K562 (cell line): ENCODE results near the gene GTF2A1L. TPM values are rescaled to one million over a fixed set of nuclear protein-coding genes. Genes with fewer than 3 reads are reported as not detected.

Source experiments
- ATAC-seq: fragments of 200-7000 bp; cut with Tn5 transposase; 3 replicates; pipeline ENCODE4 v1.9.1; 2020; ENCODE audit warnings: moderate library complexity
- BruUV-seq: library from RNA; stranded (reverse); fragments of 400-500 nt; replicated peaks from 2 replicates; lab custom pipeline; 2021; lab: Mats Ljungman, UMichigan
- CTCF ChIA-PET: fragments of 300-600 bp; formaldehyde crosslinking; extraction: SDS; loops from one replicate; lab custom pipeline; 2021; ENCODE audit warnings: low intra/inter-chr PET ratio; lab: Yijun Ruan, JAX
- POLR2A ChIA-PET: fragments of 300-600, 350-650 bp; sonication (Branson Sonifier 250); formaldehyde crosslinking; extraction: SDS; loops from one replicate; lab custom pipeline; 2021; ENCODE audit warnings: antibody characterized with exemption, inconsistent platforms; lab: Yijun Ruan, JAX
- DNase-seq, 4 experiments: peaks; one replicate each; pipeline versions ENCODE4 v3.0.0 to v3.0.0-alpha.2; 2011 to 2018; ENCODE audit warnings: low spot score in 3 of 4, mixed read lengths in 3 of 4; ENCODE audit errors: extremely low read depth in 1 of 4
- FAIRE-seq: peaks from 2 replicates; lab custom pipeline; 2011; peaks lifted over from hg19 to GRCh38; lab: Jason Lieb, UNC
- H2AFZ ChIP-seq: 2 replicates; pipeline ENCODE4 v1.6.0; 2011; ENCODE audit warnings: low read depth, low read length, control low read depth, inconsistent platforms
- H3K27ac ChIP-seq: fragments of 200-600 bp; 3 replicates; pipeline ENCODE4 v1.8.0; 2011; ENCODE audit warnings: low read depth, mild to moderate bottlenecking, control low read depth, inconsistent platforms, low read length, moderate library complexity, mixed read lengths; ENCODE audit errors: extremely low read depth
- H3K27me3 ChIP-seq, 2 experiments: fragments of 300-600 bp in 1 of 2; 2 replicates in 1 of 2; 3 replicates in 1 of 2; pipeline versions ENCODE4 v1.6.0 to v1.8.0; 2011; ENCODE audit warnings: inconsistent platforms in 2 of 2, low read length in 2 of 2, mild to moderate bottlenecking in 1 of 2, mixed read lengths in 1 of 2, moderate library complexity in 1 of 2; ENCODE audit not compliant: control insufficient read depth in 2 of 2, insufficient read depth in 2 of 2
- H3K36me3 ChIP-seq: fragments of 300-600 bp; 3 replicates; pipeline ENCODE4 v1.8.0; 2011; ENCODE audit warnings: mild to moderate bottlenecking, low read length, inconsistent platforms; ENCODE audit not compliant: control insufficient read depth, insufficient read depth
- H3K4me1 ChIP-seq, 2 experiments: fragments of 200-600 bp in 1 of 2; replicated peaks in 1 of 2; 2 replicates in 1 of 2; 3 replicates in 1 of 2; pipeline versions ENCODE4 v1.5.1 to v1.8.0; 2011; ENCODE audit warnings: inconsistent platforms in 2 of 2, low read length in 2 of 2, mild to moderate bottlenecking in 1 of 2, mixed read lengths in 1 of 2, moderate library complexity in 1 of 2; ENCODE audit not compliant: control insufficient read depth in 2 of 2, insufficient read depth in 2 of 2
- H3K4me2 ChIP-seq: 2 replicates; pipeline ENCODE4 v1.6.1; 2011; ENCODE audit warnings: low read length, control low read depth, inconsistent platforms, mixed read lengths; ENCODE audit not compliant: insufficient read depth
- H3K4me3 ChIP-seq: fragments of 200-600 bp; sonication (generic), shearing (Covaris generic); 2 replicates; pipeline ENCODE4 v1.5.1; 2016; ENCODE audit warnings: control low read depth, inconsistent platforms
- H3K79me2 ChIP-seq: fragments of 200-600 bp; 3 replicates; pipeline ENCODE4 v1.8.0; 2011; ENCODE audit warnings: low read length, inconsistent platforms; ENCODE audit not compliant: control insufficient read depth, insufficient read depth
- H3K9ac ChIP-seq, 2 experiments: 2 replicates each; pipeline versions ENCODE4 v1.6.0 to v1.6.1; 2011; ENCODE audit warnings: low read depth in 2 of 2, low read length in 2 of 2, control low read depth in 1 of 2, inconsistent platforms in 1 of 2, mild to moderate bottlenecking in 1 of 2, mixed read lengths in 1 of 2; ENCODE audit not compliant: insufficient read depth in 1 of 2
- H3K9me1 ChIP-seq: one replicate; pipeline ENCODE4 v1.6.0; 2011; ENCODE audit warnings: inconsistent platforms, mild to moderate bottlenecking, low read length, moderate library complexity; ENCODE audit not compliant: control insufficient read depth, insufficient read depth
- H3K9me3 ChIP-seq: replicated peaks from 2 replicates; pipeline ENCODE4 v1.5.1; 2011; ENCODE audit warnings: low read depth, low read length, inconsistent platforms; ENCODE audit not compliant: control insufficient read depth, insufficient read depth
- H4K20me1 ChIP-seq: replicated peaks from 2 replicates; pipeline ENCODE4 v1.6.1; 2011; ENCODE audit warnings: low read length, inconsistent platforms, mixed read lengths; ENCODE audit not compliant: control insufficient read depth, insufficient read depth
- ATF3 ChIP-seq, 2 experiments: fragments of 450-650 bp in 1 of 2; sonication (generic) in 1 of 2; formaldehyde crosslinking in 1 of 2; IDR thresholded peaks in 1 of 2; conservative IDR thresholded peaks in 1 of 2; 2 replicates each; pipeline versions ENCODE4 v1.6.1 to v1.8.1; 2016 to 2023; ENCODE audit warnings: mild to moderate bottlenecking in 2 of 2, moderate library complexity in 2 of 2, inconsistent platforms in 1 of 2, missing genetic modification reagents in 1 of 2
- ATF7 ChIP-seq: fragments of 450-650 bp; IDR thresholded peaks from 2 replicates; pipeline ENCODE4 v1.7.1; 2014; ENCODE audit warnings: mild to moderate bottlenecking, moderate library complexity
- GMEB1 ChIP-seq: fragments of 250-450 bp; sonication (Bioruptor Pico); IDR thresholded peaks from 2 replicates; pipeline ENCODE4 v1.4.0; 2020; ENCODE audit warnings: mild to moderate bottlenecking
- JUND ChIP-seq, 2 experiments: IDR thresholded peaks; 2 replicates in 1 of 2; 3 replicates in 1 of 2; pipeline ENCODE4 v1.6.1; 2011; ENCODE audit warnings: borderline replicate concordance in 2 of 2, low read depth in 2 of 2, low read length in 2 of 2, improper control_type of control experiment in 1 of 2, missing biosample characterization in 1 of 2, missing genetic modification characterization in 1 of 2, missing genetic modification reagents in 1 of 2
- WGBS: fragments of 100-300 bp; shearing (Covaris generic); methylation state at CpG from one replicate; pipeline ENCODE4 v1.1.6; 2016; ENCODE audit warnings: low coverage, mixed read lengths; ENCODE audit not compliant: insufficient coverage; ENCODE audit errors: missing lambda C conversion rate; 5-methylcytosine and 5-hydroxymethylcytosine counted together
- in situ Hi-C: fragments of 300-500 bp; cut with MboI; formaldehyde crosslinking; loops from 4 replicates; pipeline ENCODE4 v1.15.0; 2018; ENCODE audit warnings: inconsistent platforms, mixed read lengths
- intact Hi-C: fragments of 100-400 bp; cut with micrococcal nuclease; formaldehyde crosslinking; loops from 2 replicates; pipeline ENCODE4 v1.14.2; 2022
- polyA plus RNA-seq, 8 experiments: library from polyadenylated mRNA; depleted of rRNA in 4 of 8; stranded (reverse) in 5 of 8; unstranded in 3 of 8; fragments of >200 nt; fragmentation: Nextera tagmentation in 2 of 8; fragmentation: Illumina TruSeq in 1 of 8; extraction: Ambion mirVana in 2 of 8; extraction: Trizol in 1 of 8; gene quantifications; 2 replicates each; pipeline versions ENCODE4 v1.2.1 to v1.2.3, GENCODE V29; 2011 to 2014; ENCODE audit warnings: inconsistent platforms in 1 of 8, missing spikeins in 1 of 8
- total RNA-seq, 7 experiments: library from RNA; depleted of rRNA in 6 of 7; stranded (reverse); fragments of >200 nt in 6 of 7; fragmentation: Illumina TruSeq in 2 of 7; extraction: Trizol in 2 of 7; gene quantifications; 2 replicates each; pipeline versions ENCODE4 v1.2.1 to v1.2.3, GENCODE V29; 2011 to 2021; ENCODE audit warnings: low replicate concordance in 1 of 7

The GTF2A1L gene
- total and polyA plus RNA-seq, 9 of the 15 experiments (the other 6 are each of a cell fraction or from before 2014, with no cell fraction given), result 0.05 to 0.35 (median 0.12) TPM; not detected in 5

GRCh38 chr2:48651158-48651790 lies 33.6 kb downstream of the GTF2A1L start:
- TF ChIP-seq GMEB1 (CRISPR knock-in tag), result no peak
- peak; percentile 44; the same call in 1 of the 2 replicates for TF ChIP-seq ATF7
- peak; percentile 55 for TF ChIP-seq ATF3 (IDR thresholded peaks at IDR 0.05)
- no peak for TF ChIP-seq ATF3 (CRISPR knock-in tag; conservative IDR thresholded peaks at IDR 0.05)
- TF ChIP-seq JUND (IDR thresholded peaks at IDR 0.05; ENCODE audit: borderline replicate concordance, low read depth, low read length), result no peak; the same call in 1 of the 2 replicates
- peak; percentile 37; the same call in 1 of the 3 replicates for TF ChIP-seq JUND (tag; IDR thresholded peaks at IDR 0.05; ENCODE audit: borderline replicate concordance, low read depth, low read length)
- Histone ChIP-seq H3K9me1 (no peaks in the 10 kb centered on the region), H3K9me3 (no peaks in the 10 kb centered on the region), H3K4me3 (no peak overlapping the region), H3K36me3 (no peaks in the 10 kb centered on the region), H3K27me3 (no peaks in the 10 kb centered on the region), H3K4me2 (no peak overlapping the region), H3K27ac (no peak overlapping the region), H2AFZ (peak overlapping the region; percentile 18; the same call in 1 of the 2 replicates), H3K9ac (no peak overlapping the region), H3K79me2 (no peaks in the 10 kb centered on the region), H4K20me1 (no peaks in the 10 kb centered on the region), H3K4me1 (no peaks in the 10 kb centered on the region)
- ATAC-seq (no peak), DNase-seq (no peak), FAIRE-seq (no peak)
- ChIA-PET CTCF (no interaction called here), POLR2A (interaction anchor here (0.6 to 1.0 kb wide), 2 partner anchors 16 to 81 kb away, joined by 3 to 4 read pairs; no protein-coding TSS in a partner anchor)
- no TSS peak for BruUV-seq
- WGBS, result 7% methylated on average over 4 of the region's 4 CpGs
- intact Hi-C loops (no loop called here), in situ Hi-C loops (no loop called here)
